HEK293 (cell line): ENCODE measurements around the gene PRUNE1.
A peak's percentile ranks its signal among the peaks of the same experiment; 100 is the strongest.

Experiments used
- CTCF ChIA-PET: fragments of 350-600 bp; formaldehyde crosslinking; extraction: SDS; loops from one replicate; lab custom pipeline; 2021; ENCODE audit warnings: antibody characterized with exemption; lab: Yijun Ruan, JAX
- POLR2A ChIA-PET: fragments of 300-600 bp; formaldehyde crosslinking; extraction: SDS; loops from one replicate; lab custom pipeline; 2020; ENCODE audit warnings: antibody characterized with exemption, inconsistent platforms; lab: Yijun Ruan, JAX
- H3K27ac ChIP-seq: fragments of 200-500 bp; sonication (Bioruptor generic); 2 replicates; pipeline ENCODE4 v1.5.1; 2014; ENCODE audit warnings: low read depth, low read length, control low read depth, inconsistent platforms; ENCODE audit errors: extremely low read depth
- H3K36me3 ChIP-seq, 2 experiments: fragments of 200-500 bp in 1 of 2; sonication (Bioruptor generic) in 1 of 2; 1 replicate in 1 of 2; 2 replicates in 1 of 2; pipeline ENCODE4 v1.5.1; 2014 to 2017; ENCODE audit warnings: inconsistent platforms in 2 of 2, low read length in 2 of 2; ENCODE audit not compliant: control insufficient read depth in 2 of 2, insufficient read depth in 1 of 2
- H3K4me1 ChIP-seq: fragments of 200-500 bp; sonication (Bioruptor generic); 2 replicates; pipeline ENCODE4 v1.5.1; 2014; ENCODE audit warnings: mild to moderate bottlenecking, low read length, inconsistent platforms; ENCODE audit not compliant: control insufficient read depth, insufficient read depth
- H3K4me3 ChIP-seq: 2 replicates; pipeline ENCODE4 v1.5.1; 2011; ENCODE audit warnings: low read depth, mild to moderate bottlenecking, control low read depth, low read length, moderate library complexity
- H3K9me3 ChIP-seq: fragments of 200-500 bp; sonication (Bioruptor generic); 2 replicates; pipeline ENCODE4 v1.5.1; 2014; ENCODE audit warnings: low read depth, low read length, inconsistent platforms; ENCODE audit not compliant: control insufficient read depth, insufficient read depth
- BCL11A ChIP-seq: fragments of 450-650 bp; formaldehyde crosslinking; IDR thresholded peaks from 2 replicates; pipeline ENCODE4 v1.5.1; 2016; ENCODE audit warnings: low read depth, missing biosample characterization, missing genetic modification characterization
- CTCF ChIP-seq: fragments of 450-650 bp; formaldehyde crosslinking; IDR thresholded peaks from 2 replicates; pipeline ENCODE4 v1.5.1; 2016; ENCODE audit warnings: missing biosample characterization, missing genetic modification characterization
- GLIS2 ChIP-seq: fragments of 450-650 bp; formaldehyde crosslinking; IDR thresholded peaks from 2 replicates; pipeline ENCODE4 v1.5.1; 2016; ENCODE audit warnings: missing biosample characterization, missing genetic modification characterization
- INSM2 ChIP-seq: fragments of 450-650 bp; formaldehyde crosslinking; IDR thresholded peaks from 2 replicates; pipeline ENCODE4 v1.5.1; 2016; ENCODE audit warnings: missing biosample characterization, missing genetic modification characterization
- KLF10 ChIP-seq: fragments of 450-650 bp; IDR thresholded peaks from 2 replicates; pipeline ENCODE4 v1.5.1; 2018; ENCODE audit warnings: missing biosample characterization, mild to moderate bottlenecking, missing genetic modification characterization
- KLF17 ChIP-seq: fragments of 450-650 bp; formaldehyde crosslinking; IDR thresholded peaks from 2 replicates; pipeline ENCODE4 v1.5.1; 2016; ENCODE audit warnings: missing biosample characterization, missing genetic modification characterization
- KLF8 ChIP-seq: fragments of 450-650 bp; formaldehyde crosslinking; IDR thresholded peaks from 2 replicates; pipeline ENCODE4 v1.5.1; 2016; ENCODE audit warnings: missing biosample characterization, missing genetic modification characterization
- OVOL3 ChIP-seq: fragments of 450-650 bp; formaldehyde crosslinking; IDR thresholded peaks from 2 replicates; pipeline ENCODE4 v1.5.1; 2016; ENCODE audit warnings: missing biosample characterization, missing genetic modification characterization
- ZBTB11 ChIP-seq: fragments of 450-650 bp; formaldehyde crosslinking; conservative IDR thresholded peaks from 2 replicates; pipeline ENCODE4 v1.5.1; 2016; ENCODE audit warnings: low read depth, missing biosample characterization, missing genetic modification characterization
- ZBTB17 ChIP-seq: fragments of 450-650 bp; formaldehyde crosslinking; IDR thresholded peaks from 2 replicates; pipeline ENCODE4 v1.5.1; 2016; ENCODE audit warnings: missing biosample characterization, missing genetic modification characterization
- ZBTB20 ChIP-seq: fragments of 450-650 bp; formaldehyde crosslinking; IDR thresholded peaks from 2 replicates; pipeline ENCODE4 v1.5.1; 2016; ENCODE audit warnings: missing biosample characterization, missing genetic modification characterization
- ZNF133 ChIP-seq: fragments of 450-650 bp; formaldehyde crosslinking; IDR thresholded peaks from 2 replicates; pipeline ENCODE4 v1.5.1; 2016; ENCODE audit warnings: missing biosample characterization, missing genetic modification characterization
- ZNF146 ChIP-seq: fragments of 450-650 bp; formaldehyde crosslinking; IDR thresholded peaks from 2 replicates; pipeline ENCODE4 v1.5.1; 2016; ENCODE audit warnings: missing biosample characterization, missing genetic modification characterization
- ZNF18 ChIP-seq: fragments of 450-650 bp; formaldehyde crosslinking; IDR thresholded peaks from 2 replicates; pipeline ENCODE4 v1.5.1; 2016; ENCODE audit warnings: missing biosample characterization, missing genetic modification characterization
- ZNF302 ChIP-seq: fragments of 450-650 bp; formaldehyde crosslinking; IDR thresholded peaks from 2 replicates; pipeline ENCODE4 v1.5.1; 2016; ENCODE audit warnings: missing biosample characterization, missing genetic modification characterization, low read depth
- ZNF449 ChIP-seq: fragments of 450-650 bp; formaldehyde crosslinking; IDR thresholded peaks from 2 replicates; pipeline ENCODE4 v1.5.1; 2017; ENCODE audit warnings: missing biosample characterization, mild to moderate bottlenecking, missing genetic modification characterization, moderate library complexity
- ZNF610 ChIP-seq: fragments of 450-650 bp; formaldehyde crosslinking; IDR thresholded peaks from 2 replicates; pipeline ENCODE4 v1.5.1; 2016; ENCODE audit warnings: missing biosample characterization, missing genetic modification characterization, borderline replicate concordance
- ZNF629 ChIP-seq: fragments of 450-650 bp; formaldehyde crosslinking; IDR thresholded peaks from 2 replicates; pipeline ENCODE4 v1.5.1; 2017; ENCODE audit warnings: missing biosample characterization, missing genetic modification characterization
- ZNF76 ChIP-seq: fragments of 450-650 bp; formaldehyde crosslinking; IDR thresholded peaks from 2 replicates; pipeline ENCODE4; 2016; ENCODE audit warnings: low read depth, missing biosample characterization, missing genetic modification characterization, borderline replicate concordance
- ZNF830 ChIP-seq: fragments of 450-650 bp; IDR thresholded peaks from 2 replicates; pipeline ENCODE4 v1.5.0; 2018; ENCODE audit warnings: missing biosample characterization, missing genetic modification characterization, low read depth, mild to moderate bottlenecking, moderate library complexity
- ZSCAN4 ChIP-seq: fragments of 450-650 bp; formaldehyde crosslinking; IDR thresholded peaks from 2 replicates; pipeline ENCODE4 v1.5.1; 2017; ENCODE audit warnings: missing biosample characterization, missing genetic modification characterization

PRUNE1 gene

GRCh38 chr1:151059109-151060006 lies 51.1 kb downstream of the PRUNE1 start, which contains the start of gene CDC42SE1 (continued):
- TF ChIP-seq ZSCAN4 (no peak), ZBTB20 (tag by site-specific recombination) (peak; percentile 97), KLF10 (peak; percentile 39; the same call in 1 of the 2 replicates), ZNF610 (tag by site-specific recombination) (0 out of 2 replicates have a peak, but pooled peaks have one; percentile 39), ZNF146 (tag by site-specific recombination) (0 out of 2 replicates have a peak, but pooled peaks have one; percentile 3), ZNF302 (no peak), ZNF830 (tag by site-specific recombination) (no peak), KLF8 (tag by site-specific recombination) (peak; percentile 76; the same call in 1 of the 2 replicates), BCL11A (0 out of 2 replicates have a peak, but pooled peaks have one; percentile 40), CTCF (tag by site-specific recombination) (peak; percentile 98)

- no peaks in the 10 kb centered on the region for H3K9me3 ChIP-seq
- CTCF ChIA-PET = interaction anchor here (0.6 to 3.0 kb wide), 12 partner anchors 10 to 281 kb away, joined by 3 to 17 read pairs (median 4); partner anchors contain the start of genes C1orf56, GABPB2 and MINDY1
- peak within 1 kb of the TSS; percentile 83 for H3K27ac ChIP-seq
- TF ChIP-seq INSM2 (tag by site-specific recombination) = peak; percentile 45
- TF ChIP-seq ZNF18 (tag by site-specific recombination) = peak; percentile 85
- no peak; the same call in 1 of the 2 replicates for TF ChIP-seq ZNF629
- no peak for TF ChIP-seq OVOL3 (tag by site-specific recombination)
- peak; percentile 50; the same call in 1 of the 2 replicates for TF ChIP-seq KLF17 (tag by site-specific recombination)
- TF ChIP-seq ZNF133 (tag by site-specific recombination) = no peak
- TF ChIP-seq GLIS2 (tag by site-specific recombination) = peak; percentile 37; the same call in 1 of the 2 replicates
- peak; percentile 32; the same call in 1 of the 2 replicates for TF ChIP-seq ZNF449 (tag by site-specific recombination)
- TF ChIP-seq ZBTB17 = peak; percentile 60
- peak; percentile 34; the same call in 1 of the 2 replicates for TF ChIP-seq ZBTB11 (tag by site-specific recombination)
- peak; percentile 15; the same call in 1 of the 2 replicates for TF ChIP-seq ZNF76 (tag by site-specific recombination)
Measured at GRCh38 chr1:151060007-151060656, 51.9 kb downstream of the PRUNE1 start, which contains the start of gene MLLT11. Gene MLLT11 (plus strand): TSS chr1:151060397. CDS start chr1:151067225, 6,828 bp downstream.

More at GRCh38 chr1:151060007-151060656, 51.9 kb downstream of the PRUNE1 start, which contains the start of gene MLLT11:
- POLR2A ChIA-PET = interaction anchor here (0.6 to 3.8 kb wide), 7 partner anchors 10 to 194 kb away, joined by 3 to 20 read pairs (median 5); partner anchors contain the start of genes C1orf56, GABPB2, MINDY1 and PSMD4
- Histone ChIP-seq H3K36me3 (peaks cover 0 to 32% of the 10 kb centered on the region in 2 experiments; a peak in 2 of 3 replicates), H3K4me1 (peaks cover 4% of the 10 kb centered on the region; the same call in 1 of the 2 replicates), H3K4me3 (peak within 1 kb of the TSS; percentile 89)
